IPS-NIHi7 (cell line): ENCODE measurements around the gene GJD2.

Experiments
- DNase-seq: peaks from one replicate; pipeline ENCODE4 v3.0.0; 2012; ENCODE audit warnings: mixed read lengths; ENCODE audit errors: extremely low spot score

GJD2 gene

DNA sequence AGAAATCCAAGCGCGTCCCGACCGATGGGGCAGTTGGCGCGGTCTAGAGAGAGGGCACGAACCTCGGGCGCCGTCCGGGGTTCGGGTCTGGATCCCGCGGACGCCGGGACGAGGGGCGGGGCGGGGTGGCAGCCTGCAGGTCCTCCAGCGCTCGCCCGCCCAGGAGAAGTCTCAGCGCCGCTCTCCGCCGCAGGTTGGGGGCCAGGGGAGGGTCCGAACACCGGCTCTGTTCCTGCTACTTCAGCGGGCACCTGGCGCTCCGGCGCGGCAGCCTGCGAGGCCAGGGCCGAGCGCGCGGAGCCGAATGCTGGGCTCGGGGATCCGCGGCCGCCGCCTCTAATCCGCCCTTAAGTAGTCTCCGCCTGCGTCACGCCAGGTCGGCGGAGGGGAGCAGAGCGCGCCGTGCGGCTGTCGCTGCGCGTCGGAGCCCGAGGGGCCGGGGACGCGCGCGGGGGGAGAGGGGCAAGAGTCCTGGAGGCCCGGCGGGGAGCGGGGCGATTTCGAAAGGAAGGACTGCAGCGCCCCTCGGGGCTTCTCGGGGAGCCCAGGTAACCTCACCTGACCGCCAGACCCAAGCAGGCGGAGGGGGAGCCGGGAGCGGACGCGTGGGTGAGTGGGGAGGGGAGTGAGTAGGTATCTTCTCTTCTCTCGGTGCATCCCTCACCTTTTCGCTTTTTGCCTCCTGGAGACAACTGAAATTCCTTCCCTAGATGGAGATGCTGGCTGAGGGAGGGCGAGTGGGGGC is at the start of gene GJD2:
Gene GJD2, minus strand, starts transcription at position 325 of the 745 bp plus-strand sequence. CDS start 510 bp downstream, outside the sequence.
- DNase-seq: peak; percentile 52

DNA sequence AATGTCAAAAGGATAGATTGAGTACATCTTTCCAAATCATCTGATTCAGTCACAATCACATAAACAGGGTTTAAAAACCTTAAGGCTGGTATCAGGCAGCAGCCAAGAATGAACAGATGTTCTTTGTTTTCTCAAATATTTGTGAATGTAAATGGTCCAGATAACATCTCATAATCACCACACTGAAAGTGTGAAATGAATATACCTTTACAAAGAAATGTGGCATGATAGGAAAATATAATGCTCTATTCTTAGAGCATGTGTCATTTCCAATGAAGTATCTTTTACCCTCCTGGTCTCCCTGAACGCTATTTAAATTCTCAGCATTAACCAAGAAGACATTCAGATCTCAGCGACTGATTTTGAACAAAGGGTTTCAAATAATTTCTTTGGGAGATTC is 49.3 kb upstream of the GJD2 start:
- DNase-seq: no peak

DNA sequence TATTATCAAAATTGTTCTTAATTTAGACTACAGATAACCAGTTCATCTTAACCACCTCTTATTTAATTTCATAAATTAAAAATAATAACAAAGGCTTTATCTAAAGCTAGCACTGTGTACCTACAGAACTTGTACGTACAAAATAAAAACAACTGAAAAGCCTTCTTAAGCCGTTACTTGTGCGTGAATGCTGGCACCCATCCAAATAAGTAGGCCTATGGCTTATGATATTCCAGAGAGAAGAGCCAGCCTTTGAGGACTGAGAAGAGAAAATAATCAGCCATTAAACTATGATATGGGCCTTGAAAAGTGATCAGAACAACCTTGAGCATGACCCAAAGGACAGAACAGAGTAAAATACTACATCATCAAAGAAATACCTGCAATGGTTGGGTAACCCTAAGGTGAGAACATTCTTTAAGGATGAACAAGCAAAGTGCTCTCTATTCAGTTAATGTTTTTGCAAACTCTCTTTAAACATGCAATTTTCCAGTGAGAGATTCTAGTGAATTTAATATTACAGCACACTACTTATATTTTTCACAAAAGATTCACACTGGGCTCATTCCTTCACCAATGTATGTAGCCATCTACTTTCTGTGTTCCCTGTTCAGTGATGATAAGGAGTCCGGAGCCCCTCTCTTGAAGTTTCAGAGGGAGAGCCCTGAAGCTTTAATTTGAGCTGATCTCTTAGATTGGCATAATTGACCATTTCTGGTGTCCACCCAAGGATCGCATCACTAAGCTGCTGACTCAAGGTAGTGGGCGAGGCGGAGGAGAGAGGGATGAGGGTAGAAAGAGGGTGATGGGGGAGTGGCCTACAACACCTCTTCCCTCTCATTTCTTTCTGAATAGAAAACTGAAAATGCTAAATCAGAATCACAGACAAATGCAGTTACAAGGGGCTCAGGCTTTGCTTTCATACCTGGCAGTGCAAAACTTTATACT is 48.3 kb upstream of the GJD2 start:
- no peak for DNase-seq

- no peak for DNase-seq
These were observed 47.6 kb upstream of the GJD2 start for GRCh38 chr15:34802371-34802770.

- DNase-seq: peak; percentile 37
These were observed 44.6 kb upstream of the GJD2 start for GRCh38 chr15:34799149-34800101.

DNA sequence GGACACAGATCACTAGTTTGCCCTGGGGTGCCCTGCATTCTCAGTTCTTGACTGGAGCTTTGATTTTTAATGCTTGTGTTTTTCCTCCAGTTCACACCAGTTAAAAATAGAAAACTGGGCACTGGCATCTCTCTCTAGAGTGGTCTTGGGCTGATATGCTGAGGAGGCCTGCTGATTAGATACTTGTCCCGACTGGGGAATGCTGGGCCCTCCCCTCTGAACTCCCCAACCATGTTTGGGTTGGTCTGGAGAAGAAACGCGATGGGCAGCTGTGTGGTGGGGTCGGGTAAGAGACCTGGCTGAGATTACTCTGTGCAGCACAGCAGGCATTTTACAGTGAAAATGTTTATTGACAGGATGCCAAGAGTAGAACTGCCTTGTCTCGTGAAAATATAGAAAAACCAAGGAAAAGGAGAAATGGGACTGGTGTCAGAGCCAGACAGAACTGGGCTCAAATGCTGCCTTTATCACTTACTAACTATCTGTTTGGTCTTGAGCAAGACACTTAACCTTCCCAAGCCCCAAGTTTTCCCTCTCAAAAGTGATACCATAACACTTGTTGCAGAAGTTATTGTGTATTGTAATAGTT is 42.1 kb upstream of the GJD2 start:
- no peak for DNase-seq

- DNase-seq: peak; percentile 84
These were observed 40.7 kb upstream of the GJD2 start, which contains the start of gene ACTC1 for GRCh38 chr15:34795267-34796081. Gene ACTC1, minus strand, starts transcription at chr15:34795549. Its CDS starts 741 bp downstream, at chr15:34794808.

DNA sequence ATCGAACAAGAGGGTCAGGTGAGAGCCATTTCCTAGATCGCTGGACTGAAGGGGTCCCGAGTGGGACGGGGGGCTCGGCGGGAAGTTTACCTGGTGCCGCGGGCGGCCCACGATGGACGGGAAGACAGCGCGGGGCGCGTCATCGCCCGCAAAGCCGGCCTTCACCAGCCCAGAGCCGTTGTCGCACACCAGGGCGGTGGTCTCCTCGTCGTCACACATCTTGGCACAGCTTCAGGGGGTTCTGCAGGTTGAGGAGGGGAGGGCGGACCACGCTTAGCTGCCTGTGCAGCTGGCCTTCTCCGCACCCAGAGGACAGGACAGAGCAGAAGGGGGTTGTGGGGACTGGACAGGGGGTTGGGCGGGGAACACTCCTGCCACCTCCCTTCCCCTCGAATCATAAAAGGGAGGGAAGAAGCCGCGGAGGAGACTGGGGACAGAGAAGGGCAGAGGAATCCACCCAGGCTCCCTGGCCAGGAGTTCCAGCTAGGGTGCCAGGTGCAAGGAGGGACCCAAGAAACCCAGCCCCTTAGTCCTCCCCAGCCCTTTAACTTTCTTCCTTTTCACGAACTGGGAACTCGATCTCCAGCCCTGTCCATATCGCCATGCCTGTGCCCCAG is 39.9 kb upstream of the GJD2 start:
- peak; percentile 25 for DNase-seq

- DNase-seq: no peak
These were observed 39.1 kb upstream of the GJD2 start for GRCh38 chr15:34793901-34794300.

DNA sequence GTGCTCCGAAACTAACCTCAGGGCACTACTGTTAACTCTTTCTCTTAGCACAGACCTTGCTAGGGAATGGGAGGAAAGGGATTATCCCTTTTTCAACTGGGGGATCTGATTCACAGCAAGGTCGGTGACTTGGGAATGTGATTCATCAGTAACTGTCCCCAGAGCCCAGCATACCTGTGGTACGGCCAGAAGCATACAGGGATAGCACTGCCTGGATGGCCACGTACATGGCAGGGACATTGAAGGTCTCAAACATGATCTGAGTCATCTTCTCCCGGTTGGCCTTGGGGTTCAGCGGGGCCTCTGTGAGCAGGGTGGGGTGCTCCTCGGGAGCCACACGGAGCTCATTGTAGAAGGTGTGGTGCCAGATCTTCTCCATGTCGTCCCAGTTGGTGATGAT is 38.3 kb upstream of the GJD2 start:
- no peak for DNase-seq

- DNase-seq: no peak
These were observed 36.9 kb upstream of the GJD2 start for GRCh38 chr15:34791701-34792100.

GRCh38 chr15:34790121-34790520 is 35.3 kb upstream of the GJD2 start:
- no peak for DNase-seq

DNA sequence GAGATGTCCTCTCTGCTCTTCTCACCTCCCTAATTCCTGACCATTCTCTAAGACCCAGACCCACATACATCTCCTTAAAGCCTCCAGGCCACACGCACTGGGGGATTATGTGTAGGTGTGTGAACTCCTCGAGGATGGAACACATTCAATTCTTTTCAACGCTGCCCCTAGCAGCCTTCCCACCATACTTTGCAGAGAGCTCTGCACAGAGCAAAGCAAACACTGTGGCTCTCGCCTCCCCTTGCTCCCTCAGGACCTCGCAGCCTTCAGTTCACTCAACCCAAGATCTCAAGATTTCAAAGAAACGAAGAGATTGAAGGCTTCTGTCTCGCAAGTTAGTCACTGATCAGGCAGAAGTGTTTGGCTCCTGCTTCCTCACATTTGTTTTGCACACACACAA is 34.5 kb upstream of the GJD2 start:
- DNase-seq: no peak

GRCh38 chr15:34786206-34786605 is 31.4 kb upstream of the GJD2 start:
- DNase-seq: no peak

- DNase-seq: no peak
These were observed 29.2 kb upstream of the GJD2 start for GRCh38 chr15:34783991-34784390.

- DNase-seq: no peak
These were observed 28.6 kb upstream of the GJD2 start for GRCh38 chr15:34783431-34783830.

DNA sequence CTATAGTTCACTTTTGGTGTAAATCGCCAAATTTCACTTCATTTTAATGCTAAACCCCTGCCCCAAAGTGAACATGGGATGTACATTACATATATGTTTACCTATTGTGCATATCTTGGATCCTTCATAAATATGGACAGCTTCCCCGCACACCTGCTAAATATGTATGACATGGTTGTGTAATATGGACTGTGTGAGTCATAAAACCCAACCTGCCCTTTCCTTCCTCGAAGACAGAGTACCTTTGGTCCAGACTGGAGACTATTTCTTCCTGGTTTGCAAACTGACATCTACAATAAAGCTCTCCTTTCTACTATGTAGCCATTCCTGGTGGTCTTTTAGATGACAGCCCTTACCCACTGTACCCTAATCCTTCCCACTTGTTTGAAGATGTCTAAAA is 28.1 kb upstream of the GJD2 start:
- DNase-seq: no peak

GRCh38 chr15:34780725-34781124 is 25.9 kb upstream of the GJD2 start:
- DNase-seq: no peak

- no peak for DNase-seq
These were observed 21.9 kb upstream of the GJD2 start for GRCh38 chr15:34776606-34777105.

DNA sequence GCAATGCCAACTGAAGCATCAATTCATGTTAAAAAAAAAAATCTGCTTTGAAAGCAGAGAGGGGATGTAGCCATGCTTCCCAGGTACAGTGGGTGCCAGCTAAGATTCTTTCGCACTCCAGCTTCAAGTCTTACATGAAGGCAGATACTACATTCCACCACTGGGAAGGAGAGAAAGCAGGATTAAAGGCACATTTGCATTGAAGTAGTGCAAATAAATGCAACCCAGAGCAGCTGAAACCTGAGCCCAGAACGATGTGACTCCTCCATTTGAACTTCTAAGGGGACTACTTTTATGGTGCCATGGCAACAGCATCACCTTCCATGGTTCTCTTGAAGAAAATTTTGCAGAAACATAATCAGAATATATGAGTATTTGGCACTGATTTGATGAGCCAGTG is 19.1 kb upstream of the GJD2 start:
- DNase-seq: no peak
